PFSK-1 (cell line): Measurements from ENCODE around the gene NUDT16.

ENCODE experiments used
- POLR2AphosphoS5 ChIP-seq: IDR thresholded peaks from 2 replicates; pipeline ENCODE4 v1.6.1; 2012; ENCODE audit warnings: low read depth, mild to moderate bottlenecking, control low read depth, low read length, moderate library complexity
- SIN3A ChIP-seq: IDR thresholded peaks from 2 replicates; pipeline ENCODE4 v1.6.1; 2012; ENCODE audit warnings: mild to moderate bottlenecking, low read length, moderate library complexity, borderline replicate concordance; ENCODE audit not compliant: insufficient read depth

- TF ChIP-seq POLR2AphosphoS5 (no peak), SIN3A (no peak)
Observed at GRCh38 chr3:131374741-131375140, 6.8 kb upstream of the NUDT16 start.
